ENCODE results near the gene CHSY1.

- TF ChIP-seq SP1 (IDR thresholded peaks at IDR 0.05) (no peak), FOXK2 (IDR thresholded peaks at IDR 0.05) (no peak), FOXM1 (IDR thresholded peaks at IDR 0.05; ENCODE audit: borderline replicate concordance) (no peak), ZNF384 (IDR thresholded peaks at IDR 0.05) (no peak)
Measured at GRCh38 chr15:101145362-101145761, 106.5 kb downstream of the CHSY1 start.

All from HEK293T (cell line).